Kidney epithelial cell (primary cell): ENCODE results near the gene NUP85. TPM values are rescaled to one million over a fixed set of nuclear protein-coding genes. Genes with fewer than 3 reads are reported as not detected.

ENCODE experiments used
- DNase-seq: peaks from one replicate; pipeline ENCODE4 v3.0.0-alpha.2; 2010; ENCODE audit warnings: low read depth
- H3K27me3 ChIP-seq: 2 replicates; pipeline ENCODE4 v1.6.0; 2011; ENCODE audit warnings: low read length; ENCODE audit not compliant: control insufficient read depth, insufficient read depth
- H3K36me3 ChIP-seq: 2 replicates; pipeline ENCODE4 v1.5.1; 2011; ENCODE audit warnings: low read length; ENCODE audit not compliant: control insufficient read depth, insufficient read depth
- H3K4me3 ChIP-seq: 2 replicates; pipeline ENCODE4 v1.5.1; 2011; ENCODE audit warnings: low read depth, mild to moderate bottlenecking, control low read depth, low read length
- CTCF ChIP-seq: IDR thresholded peaks from 2 replicates; pipeline ENCODE4 v1.5.1; 2011; ENCODE audit warnings: mild to moderate bottlenecking, moderate library complexity, low read length, control low read depth, inconsistent platforms; ENCODE audit not compliant: insufficient read depth, poor library complexity, severe bottlenecking
- total RNA-seq: library from RNA; depleted of rRNA; stranded (reverse); fragments of >200 nt; gene quantifications from 2 replicates; pipeline ENCODE4 v1.2.3, GENCODE V29; 2015

NUP85 gene
- total RNA-seq, 1 donor from 2014 or later, result 37.2 TPM

GRCh38 chr17:75266316-75267152, 61.1 kb downstream of the NUP85 start:
- no peak overlapping the region for H3K4me3 ChIP-seq
- H3K27me3 ChIP-seq, result no peaks in the 10 kb centered on the region
- H3K36me3 ChIP-seq, result no peaks in the 10 kb centered on the region
- TF ChIP-seq CTCF, result no peak
- no peak for DNase-seq

- H3K27me3 ChIP-seq, result no peaks in the 10 kb centered on the region
- TF ChIP-seq CTCF, result no peak
- DNase-seq, result no peak
- no peaks in the 10 kb centered on the region for H3K36me3 ChIP-seq
- H3K4me3 ChIP-seq, result no peak overlapping the region
Measured at GRCh38 chr17:75267153-75267410, 61.6 kb downstream of the NUP85 start.

- no peak for DNase-seq
- H3K36me3 ChIP-seq, result no peaks in the 10 kb centered on the region
- H3K27me3 ChIP-seq, result no peaks in the 10 kb centered on the region
- TF ChIP-seq CTCF, result no peak
- no peak overlapping the region for H3K4me3 ChIP-seq
Measured at GRCh38 chr17:75267411-75268232, 62.1 kb downstream of the NUP85 start.

- DNase-seq, result no peak
- no peak for TF ChIP-seq CTCF
- no peaks in the 10 kb centered on the region for H3K36me3 ChIP-seq
- H3K27me3 ChIP-seq, result no peaks in the 10 kb centered on the region
- H3K4me3 ChIP-seq, result peak overlapping the region; percentile 91
Measured at GRCh38 chr17:75269844-75270217, 64.4 kb downstream of the NUP85 start.

- H3K4me3 ChIP-seq, result peak overlapping the region; percentile 91
- H3K36me3 ChIP-seq, result no peaks in the 10 kb centered on the region
- peak; percentile 66 for TF ChIP-seq CTCF
- H3K27me3 ChIP-seq, result no peaks in the 10 kb centered on the region
- DNase-seq, result peak; percentile 37
Measured at GRCh38 chr17:75270218-75270965, 64.9 kb downstream of the NUP85 start.
